HepG2 (cell line): Measurements from ENCODE around the gene PFN1. TPM values are rescaled to one million over a fixed set of nuclear protein-coding genes. Genes with fewer than 3 reads are reported as not detected.

Experiments
- GATAD2A ChIP-seq: IDR thresholded peaks from 2 replicates; pipeline ENCODE4 v1.6.1; 2016
- IRX3 ChIP-seq: sonication (generic); formaldehyde crosslinking; IDR thresholded peaks from 2 replicates; pipeline ENCODE4 v1.8.1; 2023; ENCODE audit warnings: mild to moderate bottlenecking, low read depth, missing genetic modification reagents, borderline replicate concordance
- MAFF ChIP-seq: IDR thresholded peaks from 2 replicates; pipeline ENCODE4 v1.6.1; 2011; ENCODE audit warnings: low read depth, low read length, improper control_type of control experiment
- NR2F1 ChIP-seq, 2 experiments: fragments of 450-650 bp in 1 of 2; formaldehyde crosslinking in 1 of 2; IDR thresholded peaks; 2 replicates each; pipeline versions ENCODE4 v1.5.0 to v1.6.1; 2016 to 2020; ENCODE audit warnings: mild to moderate bottlenecking in 1 of 2, missing compliant biosample characterization in 1 of 2, missing genetic modification reagents in 1 of 2, moderate library complexity in 1 of 2
- SNAI1 ChIP-seq: sonication (generic); formaldehyde crosslinking; IDR thresholded peaks from 2 replicates; pipeline ENCODE4 v1.5.0; 2020; ENCODE audit warnings: mild to moderate bottlenecking, missing genetic modification reagents, borderline replicate concordance
- SP2 ChIP-seq: sonication (generic); formaldehyde crosslinking; IDR thresholded peaks from 2 replicates; pipeline ENCODE4 v1.5.1; 2020; ENCODE audit warnings: mild to moderate bottlenecking, missing genetic modification reagents
- YY1 ChIP-seq: IDR thresholded peaks from 2 replicates; pipeline ENCODE4 v1.6.1; 2011; ENCODE audit warnings: low read length, low read depth, moderate library complexity, mild to moderate bottlenecking; ENCODE audit not compliant: insufficient read depth, insufficient replicate concordance
- ZFP36 ChIP-seq: fragments of 150-350 bp; IDR thresholded peaks from 2 replicates; pipeline ENCODE4 v1.6.1; 2018; ENCODE audit warnings: borderline replicate concordance, low read length, low read depth; ENCODE audit not compliant: partially characterized antibody
- ZMYM4 ChIP-seq: sonication (generic); formaldehyde crosslinking; IDR thresholded peaks from 2 replicates; pipeline ENCODE4 v1.8.1; 2023; ENCODE audit warnings: mild to moderate bottlenecking, missing genetic modification reagents
- ZNF343 ChIP-seq: sonication (generic); formaldehyde crosslinking; IDR thresholded peaks from 2 replicates; pipeline ENCODE4 v1.4.0; 2020; ENCODE audit warnings: mild to moderate bottlenecking, missing genetic modification reagents
- ZNF781 ChIP-seq: sonication (generic); formaldehyde crosslinking; IDR thresholded peaks from 2 replicates; pipeline ENCODE4 v1.5.1; 2020; ENCODE audit warnings: borderline replicate concordance, mild to moderate bottlenecking, missing genetic modification reagents; ENCODE audit errors: not compliant biosample characterization
- ZNF891 ChIP-seq: sonication (generic); formaldehyde crosslinking; IDR thresholded peaks from 2 replicates; pipeline ENCODE4 v1.5.0; 2020; ENCODE audit warnings: mild to moderate bottlenecking, missing genetic modification reagents
- ZSCAN31 ChIP-seq: sonication (generic); formaldehyde crosslinking; IDR thresholded peaks from 2 replicates; pipeline ENCODE4 v1.5.0; 2020; ENCODE audit warnings: low read depth, mild to moderate bottlenecking, missing genetic modification reagents
- polyA plus RNA-seq, 8 experiments: library from polyadenylated mRNA; depleted of rRNA in 3 of 8; stranded (reverse) in 7 of 8; unstranded in 1 of 8; fragments of >200 nt; fragmentation: Illumina TruSeq in 4 of 8; extraction: Trizol in 4 of 8; gene quantifications; 2 replicates each; pipeline versions ENCODE4 v1.2.1 to v1.2.3, GENCODE V29; 2011 to 2016; ENCODE audit warnings: low read depth in 4 of 8, missing spikeins in 1 of 8, mixed read lengths in 1 of 8; ENCODE audit not compliant: insufficient read depth in 1 of 8
- total RNA-seq, 5 experiments: library from RNA; depleted of rRNA; stranded (reverse); fragments of >200 nt; fragmentation: Illumina TruSeq; extraction: Trizol; gene quantifications; 2 replicates each; pipeline ENCODE4 v1.2.3, GENCODE V29; 2016; ENCODE audit warnings: low read depth in 1 of 5
- TF ChIP-seq, protein P1 (sequence below): sonication (generic); formaldehyde crosslinking; IDR thresholded peaks from one replicate; pipeline ENCODE4 v1.5.1; 2020; ENCODE audit warnings: mild to moderate bottlenecking, missing genetic modification reagents; ENCODE audit errors: not compliant biosample characterization
- TF ChIP-seq, protein P2 (sequence below): IDR thresholded peaks from 2 replicates; pipeline ENCODE4 v1.6.1; 2016; ENCODE audit warnings: missing compliant biosample characterization, missing genetic modification reagents, borderline replicate concordance
- TF ChIP-seq, protein P3 (sequence below): IDR thresholded peaks from 2 replicates; pipeline ENCODE4 v1.6.1; 2016; ENCODE audit warnings: missing genetic modification reagents, missing compliant biosample characterization
- TF ChIP-seq, protein P4 (sequence below): sonication (generic); formaldehyde crosslinking; IDR thresholded peaks from 2 replicates; pipeline ENCODE4 v1.8.0; 2022; ENCODE audit warnings: mild to moderate bottlenecking, missing genetic modification reagents, borderline replicate concordance

Gene PFN1
- total and polyA plus RNA-seq, 2 of the 13 experiments (the other 11 are each of a cell fraction or from before 2014, with no cell fraction given), result 494 to 613 TPM

DNA sequence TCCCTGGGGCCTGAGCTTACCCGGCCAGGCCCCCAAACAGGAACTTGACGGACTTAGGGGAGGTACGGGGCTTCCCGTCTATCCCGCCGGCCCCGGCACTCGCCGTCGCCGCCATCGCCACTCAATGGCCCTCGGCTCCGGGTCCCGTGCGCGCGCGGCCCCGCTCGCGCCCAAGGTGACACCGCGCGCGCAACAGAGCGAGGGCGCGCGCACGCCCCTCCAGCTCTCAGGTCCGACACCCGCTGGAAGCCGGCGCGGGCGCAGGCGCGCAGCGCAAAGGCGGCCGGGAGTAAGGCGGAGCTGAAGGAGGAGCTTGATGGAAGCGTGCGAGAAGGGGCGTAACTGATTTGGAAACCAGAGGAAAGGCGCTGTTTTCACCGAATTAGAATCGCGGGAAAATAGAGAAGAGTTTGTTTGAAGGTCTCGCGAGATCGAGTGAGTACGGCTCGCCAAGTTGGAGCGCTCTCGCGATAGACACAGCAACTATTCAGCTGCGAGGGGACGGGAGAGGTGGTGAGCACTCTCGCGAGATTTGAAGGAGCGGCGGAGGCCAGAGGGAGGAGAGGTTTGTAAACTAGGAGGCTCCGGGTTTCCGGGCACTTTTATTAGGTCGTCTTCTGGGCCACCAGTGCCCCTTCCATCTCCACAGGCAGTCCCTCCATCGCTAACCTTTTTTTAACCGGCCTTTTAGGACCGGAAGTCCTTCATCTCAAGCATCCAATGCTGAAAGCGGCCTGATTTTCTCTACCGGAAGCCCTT, 8.4 kb downstream of the PFN1 start, which contains the start of the genes RNF167 and SLC25A11 (continued):
- TF ChIP-seq, protein P1, sequence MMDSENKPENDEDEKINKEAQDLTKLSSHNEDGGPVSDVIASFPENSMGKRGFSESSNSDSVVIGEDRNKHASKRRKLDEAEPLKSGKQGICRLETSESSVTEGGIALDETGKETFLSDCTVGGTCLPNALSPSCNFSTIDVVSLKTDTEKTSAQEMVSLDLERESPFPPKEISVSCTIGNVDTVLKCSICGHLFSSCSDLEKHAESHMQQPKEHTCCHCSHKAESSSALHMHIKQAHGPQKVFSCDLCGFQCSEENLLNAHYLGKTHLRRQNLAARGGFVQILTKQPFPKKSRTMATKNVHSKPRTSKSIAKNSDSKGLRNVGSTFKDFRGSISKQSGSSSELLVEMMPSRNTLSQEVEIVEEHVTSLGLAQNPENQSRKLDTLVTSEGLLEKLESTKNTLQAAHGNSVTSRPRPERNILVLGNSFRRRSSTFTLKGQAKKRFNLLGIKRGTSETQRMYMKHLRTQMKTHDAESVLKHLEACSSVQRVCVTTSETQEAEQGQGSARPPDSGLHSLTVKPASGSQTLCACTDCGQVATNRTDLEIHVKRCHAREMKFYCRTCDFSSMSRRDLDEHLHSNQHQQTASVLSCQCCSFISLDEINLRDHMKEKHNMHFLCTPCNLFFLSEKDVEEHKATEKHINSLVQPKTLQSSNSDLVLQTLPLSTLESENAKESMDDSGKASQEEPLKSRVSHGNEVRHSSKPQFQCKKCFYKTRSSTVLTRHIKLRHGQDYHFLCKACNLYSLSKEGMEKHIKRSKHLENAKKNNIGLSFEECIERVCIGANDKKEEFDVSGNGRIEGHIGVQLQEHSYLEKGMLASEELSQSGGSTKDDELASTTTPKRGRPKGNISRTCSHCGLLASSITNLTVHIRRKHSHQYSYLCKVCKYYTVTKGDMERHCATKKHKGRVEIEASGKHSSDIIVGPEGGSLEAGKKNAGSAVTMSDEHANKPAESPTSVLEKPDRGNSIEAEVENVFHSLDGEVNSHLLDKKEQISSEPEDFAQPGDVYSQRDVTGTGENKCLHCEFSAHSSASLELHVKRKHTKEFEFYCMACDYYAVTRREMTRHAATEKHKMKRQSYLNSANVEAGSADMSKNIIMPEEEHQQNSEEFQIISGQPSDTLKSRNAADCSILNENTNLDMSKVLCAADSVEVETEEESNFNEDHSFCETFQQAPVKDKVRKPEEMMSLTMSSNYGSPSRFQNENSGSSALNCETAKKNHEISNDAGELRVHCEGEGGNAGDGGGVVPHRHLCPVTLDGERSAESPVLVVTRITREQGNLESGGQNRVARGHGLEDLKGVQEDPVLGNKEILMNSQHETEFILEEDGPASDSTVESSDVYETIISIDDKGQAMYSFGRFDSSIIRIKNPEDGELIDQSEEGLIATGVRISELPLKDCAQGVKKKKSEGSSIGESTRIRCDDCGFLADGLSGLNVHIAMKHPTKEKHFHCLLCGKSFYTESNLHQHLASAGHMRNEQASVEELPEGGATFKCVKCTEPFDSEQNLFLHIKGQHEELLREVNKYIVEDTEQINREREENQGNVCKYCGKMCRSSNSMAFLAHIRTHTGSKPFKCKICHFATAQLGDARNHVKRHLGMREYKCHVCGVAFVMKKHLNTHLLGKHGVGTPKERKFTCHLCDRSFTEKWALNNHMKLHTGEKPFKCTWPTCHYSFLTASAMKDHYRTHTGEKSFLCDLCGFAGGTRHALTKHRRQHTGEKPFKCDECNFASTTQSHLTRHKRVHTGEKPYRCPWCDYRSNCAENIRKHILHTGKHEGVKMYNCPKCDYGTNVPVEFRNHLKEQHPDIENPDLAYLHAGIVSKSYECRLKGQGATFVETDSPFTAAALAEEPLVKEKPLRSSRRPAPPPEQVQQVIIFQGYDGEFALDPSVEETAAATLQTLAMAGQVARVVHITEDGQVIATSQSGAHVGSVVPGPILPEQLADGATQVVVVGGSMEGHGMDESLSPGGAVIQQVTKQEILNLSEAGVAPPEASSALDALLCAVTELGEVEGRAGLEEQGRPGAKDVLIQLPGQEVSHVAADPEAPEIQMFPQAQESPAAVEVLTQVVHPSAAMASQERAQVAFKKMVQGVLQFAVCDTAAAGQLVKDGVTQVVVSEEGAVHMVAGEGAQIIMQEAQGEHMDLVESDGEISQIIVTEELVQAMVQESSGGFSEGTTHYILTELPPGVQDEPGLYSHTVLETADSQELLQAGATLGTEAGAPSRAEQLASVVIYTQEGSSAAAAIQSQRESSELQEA, result peak; percentile 19
- TF ChIP-seq YY1 (peak; percentile 87), IRX3 (CRISPR knock-in tag) (no peak), ZMYM4 (CRISPR knock-in tag) (peak; percentile 54; the same call in 1 of the 2 replicates), MAFF (no peak), SP2 (CRISPR knock-in tag) (no peak; the same call in 1 of the 2 replicates), NR2F1 (CRISPR knock-in tag; IDR thresholded peaks at IDR 0.05) (no peak), SNAI1 (CRISPR knock-in tag) (no peak), ZFP36 (no peak), ZNF891 (CRISPR knock-in tag) (no peak), ZNF343 (CRISPR knock-in tag) (0 out of 2 replicates have a peak, but pooled peaks have one; percentile 13), ZNF781 (CRISPR knock-in tag) (no peak), ZSCAN31 (CRISPR knock-in tag) (peak; percentile 17; the same call in 1 of the 2 replicates), GATAD2A (no peak; the same call in 1 of the 2 replicates)
- TF ChIP-seq, protein P2, sequence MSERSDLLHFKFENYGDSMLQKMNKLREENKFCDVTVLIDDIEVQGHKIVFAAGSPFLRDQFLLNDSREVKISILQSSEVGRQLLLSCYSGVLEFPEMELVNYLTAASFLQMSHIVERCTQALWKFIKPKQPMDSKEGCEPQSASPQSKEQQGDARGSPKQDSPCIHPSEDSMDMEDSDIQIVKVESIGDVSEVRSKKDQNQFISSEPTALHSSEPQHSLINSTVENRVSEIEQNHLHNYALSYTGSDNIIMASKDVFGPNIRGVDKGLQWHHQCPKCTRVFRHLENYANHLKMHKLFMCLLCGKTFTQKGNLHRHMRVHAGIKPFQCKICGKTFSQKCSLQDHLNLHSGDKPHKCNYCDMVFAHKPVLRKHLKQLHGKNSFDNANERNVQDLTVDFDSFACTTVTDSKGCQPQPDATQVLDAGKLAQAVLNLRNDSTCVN (CRISPR knock-in tag), result no peak
- TF ChIP-seq, protein P3, sequence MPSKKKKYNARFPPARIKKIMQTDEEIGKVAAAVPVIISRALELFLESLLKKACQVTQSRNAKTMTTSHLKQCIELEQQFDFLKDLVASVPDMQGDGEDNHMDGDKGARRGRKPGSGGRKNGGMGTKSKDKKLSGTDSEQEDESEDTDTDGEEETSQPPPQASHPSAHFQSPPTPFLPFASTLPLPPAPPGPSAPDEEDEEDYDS (CRISPR knock-in tag), result peak; percentile 15
- TF ChIP-seq, protein P4, sequence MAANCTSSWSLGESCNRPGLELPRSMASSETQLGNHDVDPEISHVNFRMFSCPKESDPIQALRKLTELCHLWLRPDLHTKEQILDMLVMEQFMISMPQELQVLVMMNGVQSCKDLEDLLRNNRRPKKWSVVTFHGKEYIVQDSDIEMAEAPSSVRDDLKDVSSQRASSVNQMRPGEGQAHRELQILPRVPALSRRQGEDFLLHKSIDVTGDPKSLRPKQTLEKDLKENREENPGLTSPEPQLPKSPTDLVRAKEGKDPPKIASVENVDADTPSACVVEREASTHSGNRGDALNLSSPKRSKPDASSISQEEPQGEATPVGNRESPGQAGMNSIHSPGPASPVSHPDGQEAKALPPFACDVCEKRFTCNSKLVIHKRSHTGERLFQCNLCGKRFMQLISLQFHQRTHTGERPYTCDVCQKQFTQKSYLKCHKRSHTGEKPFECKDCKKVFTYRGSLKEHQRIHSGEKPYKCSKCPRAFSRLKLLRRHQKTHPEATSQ (CRISPR knock-in tag), result no peak
